K562 (cell line): Measurements from ENCODE around the gene ACSF2. TPM values are rescaled to one million over a fixed set of nuclear protein-coding genes. Genes with fewer than 3 reads are reported as not detected.

Experiments used
- BACH1 ChIP-seq: fragments of 200-800 bp; sonication (Bioruptor generic); IDR thresholded peaks from 2 replicates; pipeline ENCODE4 v1.6.1; 2016; ENCODE audit warnings: missing genetic modification characterization, missing compliant biosample characterization
- COPS2 ChIP-seq: fragments of 450-650 bp; conservative IDR thresholded peaks from 2 replicates; pipeline ENCODE4 v1.6.1; 2016; ENCODE audit warnings: mild to moderate bottlenecking, moderate library complexity
- E2F3 ChIP-seq: fragments of 250-450 bp; sonication (Bioruptor Pico); IDR thresholded peaks from 2 replicates; pipeline ENCODE4 v1.4.0; 2020; ENCODE audit warnings: mild to moderate bottlenecking
- ESRRA ChIP-seq: fragments of 450-650 bp; IDR thresholded peaks from 2 replicates; pipeline ENCODE4 v1.6.1; 2014; ENCODE audit warnings: low read depth, mild to moderate bottlenecking, moderate library complexity, borderline replicate concordance
- HNRNPK ChIP-seq: fragments of 200-400 bp; formaldehyde crosslinking; IDR thresholded peaks from one replicate; pipeline ENCODE4 v1.6.1; 2018; ENCODE audit warnings: mild to moderate bottlenecking, low read depth, low read length; ENCODE audit not compliant: poor library complexity, severe bottlenecking
- MAFK ChIP-seq: IDR thresholded peaks from 2 replicates; pipeline ENCODE4 v1.6.1; 2011; ENCODE audit warnings: low read length, improper control_type of control experiment
- MCM5 ChIP-seq: fragments of 450-650 bp; IDR thresholded peaks from 2 replicates; pipeline ENCODE4 v1.6.1; 2016; ENCODE audit warnings: low read depth
- NFIC ChIP-seq: fragments of 450-650 bp; IDR thresholded peaks from 2 replicates; pipeline ENCODE4 v1.6.1; 2017; ENCODE audit warnings: mild to moderate bottlenecking, inconsistent platforms
- NFIX ChIP-seq: fragments of 250-450 bp; sonication (Bioruptor Pico); IDR thresholded peaks from 2 replicates; pipeline ENCODE4 v1.4.0; 2020; ENCODE audit warnings: low read depth, mild to moderate bottlenecking, moderate library complexity
- NR2F6 ChIP-seq: fragments of 450-650 bp; formaldehyde crosslinking; IDR thresholded peaks from 2 replicates; pipeline ENCODE4 v1.4.0; 2020; ENCODE audit warnings: mild to moderate bottlenecking
- PHF20 ChIP-seq: fragments of 450-650 bp; IDR thresholded peaks from 2 replicates; pipeline ENCODE4 v1.6.1; 2018; ENCODE audit not compliant: partially characterized antibody
- SETDB1 ChIP-seq: IDR thresholded peaks from one replicate; pipeline ENCODE4 v1.6.1; 2012; ENCODE audit warnings: low read length, control low read depth, inconsistent platforms
- YBX1 ChIP-seq: fragments of 450-650 bp; IDR thresholded peaks from 2 replicates; pipeline ENCODE4 v1.7.1; 2016; ENCODE audit warnings: mild to moderate bottlenecking
- ZNF589 ChIP-seq: fragments of 200-800 bp; sonication (Bioruptor generic); IDR thresholded peaks from 2 replicates; pipeline ENCODE4 v1.6.1; 2016; ENCODE audit warnings: low read depth, missing genetic modification characterization, missing compliant biosample characterization
- ZNF696 ChIP-seq: fragments of 250-450 bp; sonication (Bioruptor Pico); conservative IDR thresholded peaks from 2 replicates; pipeline ENCODE4 v1.4.0; 2020; ENCODE audit warnings: mild to moderate bottlenecking, moderate library complexity
- polyA plus RNA-seq, 8 experiments: library from polyadenylated mRNA; depleted of rRNA in 4 of 8; stranded (reverse) in 5 of 8; unstranded in 3 of 8; fragments of >200 nt; fragmentation: Nextera tagmentation in 2 of 8; fragmentation: Illumina TruSeq in 1 of 8; extraction: Ambion mirVana in 2 of 8; extraction: Trizol in 1 of 8; gene quantifications; 2 replicates each; pipeline versions ENCODE4 v1.2.1 to v1.2.3, GENCODE V29; 2011 to 2014; ENCODE audit warnings: inconsistent platforms in 1 of 8, missing spikeins in 1 of 8
- total RNA-seq, 7 experiments: library from RNA; depleted of rRNA in 6 of 7; stranded (reverse); fragments of >200 nt in 6 of 7; fragmentation: Illumina TruSeq in 2 of 7; extraction: Trizol in 2 of 7; gene quantifications; 2 replicates each; pipeline versions ENCODE4 v1.2.1 to v1.2.3, GENCODE V29; 2011 to 2021; ENCODE audit warnings: low replicate concordance in 1 of 7
- TF ChIP-seq, protein P1 (sequence below): sonication (generic); formaldehyde crosslinking; IDR thresholded peaks from 2 replicates; pipeline ENCODE4 v1.8.0; 2023; ENCODE audit warnings: mild to moderate bottlenecking, missing genetic modification reagents
- TF ChIP-seq, protein P2 (sequence below), 2 experiments: fragments of 450-650 bp in 1 of 2; sonication (generic) in 1 of 2; formaldehyde crosslinking in 1 of 2; IDR thresholded peaks; 2 replicates each; pipeline versions ENCODE4 v1.7.1 to v1.9.0; 2016 to 2022; ENCODE audit warnings: inconsistent platforms in 1 of 2, mild to moderate bottlenecking in 1 of 2, missing genetic modification reagents in 1 of 2
- TF ChIP-seq, protein P3 (sequence below): fragments of 450-650 bp; IDR thresholded peaks from 2 replicates; pipeline ENCODE4 v1.6.1; 2016; ENCODE audit warnings: low read depth, mild to moderate bottlenecking, moderate library complexity

ACSF2 gene
- total and polyA plus RNA-seq, 9 of the 15 experiments (the other 6 are each of a cell fraction or from before 2014, with no cell fraction given) = 0.89 to 6.1 (median 3.5) TPM

DNA sequence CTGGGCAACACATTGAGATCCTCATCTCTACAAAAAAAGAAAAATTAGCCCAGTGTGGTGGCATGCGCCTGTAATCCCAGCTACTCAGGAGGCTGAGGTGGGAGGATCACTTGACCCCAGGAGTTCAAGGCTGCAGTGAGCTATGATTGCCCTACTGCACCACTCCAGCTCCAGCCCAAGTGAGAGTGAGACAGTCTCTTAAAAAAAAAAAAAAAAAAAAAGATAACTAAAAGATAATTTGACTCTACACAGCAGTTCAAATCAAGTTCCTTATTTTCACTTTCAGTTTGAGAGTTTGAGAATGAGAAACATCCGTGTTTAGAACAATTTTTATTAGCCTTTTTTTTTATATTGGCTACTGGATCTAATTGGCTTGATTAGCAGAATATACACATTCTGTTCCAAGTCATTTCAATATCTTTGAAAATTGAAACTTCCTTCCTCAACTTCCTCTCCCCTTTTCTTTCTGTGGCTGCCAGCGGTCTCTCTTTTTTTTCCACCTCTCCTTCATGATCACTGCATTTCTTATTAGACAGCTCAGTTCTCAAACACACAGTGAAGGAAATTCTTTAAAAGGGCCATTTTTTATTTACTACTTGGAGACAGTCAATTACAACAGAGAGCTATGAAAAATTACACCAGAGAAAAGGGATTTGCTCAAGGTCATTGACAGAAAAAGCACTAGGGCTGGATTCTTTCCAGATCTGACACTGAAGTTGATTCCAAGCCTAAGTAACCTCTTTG, 4.5 kb upstream of the ACSF2 start (continued):
- TF ChIP-seq MAFK (no peak), PHF20 (no peak), COPS2 (no peak), NFIC (peak; percentile 51), ESRRA (peak; percentile 75), YBX1 (no peak), ZNF696 (no peak), BACH1 (tag) (0 out of 2 replicates have a peak, but pooled peaks have one; percentile 59), MCM5 (no peak), NR2F6 (CRISPR knock-in tag) (no peak), SETDB1 (no peak), HNRNPK (no peak), E2F3 (no peak), ZNF589 (CRISPR knock-in tag) (0 out of 2 replicates have a peak, but pooled peaks have one; percentile 39), NFIX (no peak)
- TF ChIP-seq, protein P1, sequence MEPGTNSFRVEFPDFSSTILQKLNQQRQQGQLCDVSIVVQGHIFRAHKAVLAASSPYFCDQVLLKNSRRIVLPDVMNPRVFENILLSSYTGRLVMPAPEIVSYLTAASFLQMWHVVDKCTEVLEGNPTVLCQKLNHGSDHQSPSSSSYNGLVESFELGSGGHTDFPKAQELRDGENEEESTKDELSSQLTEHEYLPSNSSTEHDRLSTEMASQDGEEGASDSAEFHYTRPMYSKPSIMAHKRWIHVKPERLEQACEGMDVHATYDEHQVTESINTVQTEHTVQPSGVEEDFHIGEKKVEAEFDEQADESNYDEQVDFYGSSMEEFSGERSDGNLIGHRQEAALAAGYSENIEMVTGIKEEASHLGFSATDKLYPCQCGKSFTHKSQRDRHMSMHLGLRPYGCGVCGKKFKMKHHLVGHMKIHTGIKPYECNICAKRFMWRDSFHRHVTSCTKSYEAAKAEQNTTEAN = no peak
- TF ChIP-seq, protein P2, sequence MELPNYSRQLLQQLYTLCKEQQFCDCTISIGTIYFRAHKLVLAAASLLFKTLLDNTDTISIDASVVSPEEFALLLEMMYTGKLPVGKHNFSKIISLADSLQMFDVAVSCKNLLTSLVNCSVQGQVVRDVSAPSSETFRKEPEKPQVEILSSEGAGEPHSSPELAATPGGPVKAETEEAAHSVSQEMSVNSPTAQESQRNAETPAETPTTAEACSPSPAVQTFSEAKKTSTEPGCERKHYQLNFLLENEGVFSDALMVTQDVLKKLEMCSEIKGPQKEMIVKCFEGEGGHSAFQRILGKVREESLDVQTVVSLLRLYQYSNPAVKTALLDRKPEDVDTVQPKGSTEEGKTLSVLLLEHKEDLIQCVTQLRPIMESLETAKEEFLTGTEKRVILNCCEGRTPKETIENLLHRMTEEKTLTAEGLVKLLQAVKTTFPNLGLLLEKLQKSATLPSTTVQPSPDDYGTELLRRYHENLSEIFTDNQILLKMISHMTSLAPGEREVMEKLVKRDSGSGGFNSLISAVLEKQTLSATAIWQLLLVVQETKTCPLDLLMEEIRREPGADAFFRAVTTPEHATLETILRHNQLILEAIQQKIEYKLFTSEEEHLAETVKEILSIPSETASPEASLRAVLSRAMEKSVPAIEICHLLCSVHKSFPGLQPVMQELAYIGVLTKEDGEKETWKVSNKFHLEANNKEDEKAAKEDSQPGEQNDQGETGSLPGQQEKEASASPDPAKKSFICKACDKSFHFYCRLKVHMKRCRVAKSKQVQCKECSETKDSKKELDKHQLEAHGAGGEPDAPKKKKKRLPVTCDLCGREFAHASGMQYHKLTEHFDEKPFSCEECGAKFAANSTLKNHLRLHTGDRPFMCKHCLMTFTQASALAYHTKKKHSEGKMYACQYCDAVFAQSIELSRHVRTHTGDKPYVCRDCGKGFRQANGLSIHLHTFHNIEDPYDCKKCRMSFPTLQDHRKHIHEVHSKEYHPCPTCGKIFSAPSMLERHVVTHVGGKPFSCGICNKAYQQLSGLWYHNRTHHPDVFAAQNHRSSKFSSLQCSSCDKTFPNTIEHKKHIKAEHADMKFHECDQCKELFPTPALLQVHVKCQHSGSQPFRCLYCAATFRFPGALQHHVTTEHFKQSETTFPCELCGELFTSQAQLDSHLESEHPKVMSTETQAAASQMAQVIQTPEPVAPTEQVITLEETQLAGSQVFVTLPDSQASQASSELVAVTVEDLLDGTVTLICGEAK (IDR thresholded peaks at IDR 0.05) = peak; percentile 36; the same call in 1 of the 2 replicates
- TF ChIP-seq, protein P2 (CRISPR knock-in tag; IDR thresholded peaks at IDR 0.05) = no peak
- TF ChIP-seq, protein P3, sequence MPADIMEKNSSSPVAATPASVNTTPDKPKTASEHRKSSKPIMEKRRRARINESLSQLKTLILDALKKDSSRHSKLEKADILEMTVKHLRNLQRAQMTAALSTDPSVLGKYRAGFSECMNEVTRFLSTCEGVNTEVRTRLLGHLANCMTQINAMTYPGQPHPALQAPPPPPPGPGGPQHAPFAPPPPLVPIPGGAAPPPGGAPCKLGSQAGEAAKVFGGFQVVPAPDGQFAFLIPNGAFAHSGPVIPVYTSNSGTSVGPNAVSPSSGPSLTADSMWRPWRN = no peak
